T1000 (cell line): Measurements from ENCODE around the gene EHD1.

ENCODE experiments used
- DNase-seq: peaks from one replicate; lab custom pipeline; 2025; ENCODE audit warnings: mixed read lengths; lab: John Stamatoyannopoulos, UW

EHD1 gene

DNA sequence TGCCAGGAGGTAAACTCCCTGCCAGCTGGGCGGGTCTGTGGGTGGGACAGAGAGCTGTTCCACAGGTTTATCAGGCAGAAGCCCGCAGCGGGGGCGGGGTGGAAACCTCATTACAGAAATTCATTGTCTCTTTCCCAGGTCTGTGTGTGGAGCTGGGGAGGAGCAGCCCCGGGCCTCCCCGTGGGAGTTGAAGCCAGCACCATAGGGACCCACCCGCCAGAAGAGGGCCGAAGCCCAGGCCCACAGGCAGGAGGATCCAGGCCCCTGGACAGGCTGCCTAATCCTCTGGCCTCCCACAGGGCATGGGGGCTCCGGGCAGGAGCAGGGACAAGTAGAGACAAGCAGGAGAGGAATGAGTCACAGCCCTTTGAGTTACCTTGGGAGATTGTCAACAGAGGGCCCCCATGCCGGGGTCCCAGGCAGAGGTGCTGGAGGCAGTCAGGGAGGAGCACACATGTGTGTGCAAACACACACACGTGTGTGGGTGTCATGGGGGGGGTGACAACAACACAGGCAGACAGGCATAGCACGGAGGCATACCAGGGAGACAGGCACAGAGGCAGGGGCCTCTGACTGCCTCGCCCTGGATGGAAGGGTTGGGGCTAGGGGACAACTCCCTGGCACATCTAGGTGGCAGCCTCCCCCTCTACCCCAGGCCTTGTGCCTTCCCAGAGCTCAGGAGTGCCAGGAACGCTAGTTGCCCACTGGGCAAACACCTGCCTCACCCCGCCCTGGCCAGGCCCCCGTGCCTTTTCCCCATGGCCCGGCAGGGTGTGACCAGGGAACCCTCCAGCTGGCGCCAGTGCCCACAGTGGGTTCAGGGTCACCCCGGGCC lies 35.4 kb downstream of the EHD1 start:
- DNase-seq: no peak

DNA sequence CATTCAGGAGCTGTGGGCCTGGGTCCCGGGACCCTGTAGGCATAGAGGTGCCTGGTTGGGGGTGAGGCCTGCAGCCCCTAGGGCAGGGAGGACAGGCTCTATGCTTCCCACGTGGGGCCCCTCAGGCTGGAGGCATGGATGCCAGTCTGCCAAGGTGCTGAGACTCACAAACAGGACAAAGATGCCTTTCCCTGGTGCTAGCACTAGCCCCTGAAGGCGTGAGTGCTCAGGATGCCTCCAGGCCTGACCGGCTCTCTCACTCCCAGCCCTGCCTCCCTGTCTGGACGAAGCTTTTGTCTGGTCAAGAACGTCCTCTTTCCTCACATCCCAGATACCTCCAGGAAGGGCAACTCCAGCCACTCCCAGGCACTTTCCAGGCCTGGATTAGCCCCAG lies 36.1 kb downstream of the EHD1 start:
- no peak for DNase-seq

DNA sequence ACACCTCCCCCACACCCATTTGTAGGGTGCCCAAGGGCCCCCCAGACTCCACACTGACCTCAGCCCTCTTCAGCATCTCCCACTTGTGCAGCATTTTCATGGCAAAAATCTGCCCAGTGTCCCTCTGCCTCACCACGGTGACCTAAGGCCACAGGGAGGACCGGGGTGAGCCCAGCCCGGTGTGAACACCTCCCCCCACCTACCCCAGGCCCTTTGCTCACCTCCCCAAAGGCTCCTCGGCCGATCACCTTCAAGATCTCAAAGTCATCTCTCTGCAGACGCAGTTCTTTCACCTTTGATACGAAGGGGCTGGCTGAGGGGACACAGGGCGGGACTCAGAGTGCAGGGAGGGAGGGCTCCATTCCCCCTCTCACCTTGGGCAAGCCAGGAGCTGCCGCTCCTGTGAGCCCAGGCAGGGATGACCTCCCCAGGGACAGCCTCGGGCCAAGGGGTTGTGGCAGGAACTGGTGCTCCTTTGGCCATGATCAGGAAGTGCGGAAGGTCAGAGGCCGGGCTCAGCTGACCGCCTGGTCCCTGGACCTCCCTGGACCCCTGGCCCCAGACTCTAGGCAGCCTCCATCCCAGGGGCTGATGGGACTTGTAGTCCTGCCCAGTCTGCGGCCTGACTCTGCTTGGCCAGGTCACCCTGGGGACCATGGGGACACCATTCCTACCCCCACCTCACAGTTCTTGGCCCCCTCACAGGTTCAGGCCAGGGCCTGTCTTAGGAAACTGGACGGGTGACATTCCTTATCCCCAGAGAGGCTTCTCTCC lies 36.6 kb downstream of the EHD1 start:
- DNase-seq: no peak

GRCh38 chr11:64839887-64840782 lies 38.3 kb downstream of the EHD1 start:
- DNase-seq: no peak

- DNase-seq: no peak
Measured at GRCh38 chr11:64839335-64839734, 39.1 kb downstream of the EHD1 start.

- DNase-seq: no peak
Measured at GRCh38 chr11:64838600-64839334, 39.7 kb downstream of the EHD1 start.

DNA sequence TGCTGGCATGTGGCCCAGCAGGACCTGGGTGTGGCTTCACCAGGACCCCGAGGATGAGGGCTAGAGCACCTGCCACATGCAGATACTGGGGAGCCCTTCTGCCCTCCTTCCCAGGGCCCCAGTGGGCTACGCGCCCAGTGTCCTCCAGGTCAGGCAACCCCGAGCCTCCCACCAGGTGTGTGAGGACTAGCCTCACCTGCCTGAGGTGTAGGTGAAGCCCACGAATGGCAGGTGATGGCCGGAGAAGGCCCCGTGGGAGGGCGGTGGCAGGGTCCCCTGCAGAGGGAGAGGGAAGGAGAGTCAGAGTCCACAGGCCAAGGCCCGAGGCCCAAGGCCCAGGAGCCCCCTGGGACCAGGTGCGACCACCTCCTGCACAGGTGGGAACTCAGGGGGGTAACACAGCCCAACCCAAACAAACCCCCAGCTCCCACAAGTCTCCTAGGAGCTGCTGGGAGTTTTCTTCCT lies 40.5 kb downstream of the EHD1 start:
- no peak for DNase-seq

- no peak for DNase-seq
Measured at GRCh38 chr11:64836448-64837072, 41.9 kb downstream of the EHD1 start.

- DNase-seq: no peak
Measured at GRCh38 chr11:64835616-64836447, 42.6 kb downstream of the EHD1 start.

DNA sequence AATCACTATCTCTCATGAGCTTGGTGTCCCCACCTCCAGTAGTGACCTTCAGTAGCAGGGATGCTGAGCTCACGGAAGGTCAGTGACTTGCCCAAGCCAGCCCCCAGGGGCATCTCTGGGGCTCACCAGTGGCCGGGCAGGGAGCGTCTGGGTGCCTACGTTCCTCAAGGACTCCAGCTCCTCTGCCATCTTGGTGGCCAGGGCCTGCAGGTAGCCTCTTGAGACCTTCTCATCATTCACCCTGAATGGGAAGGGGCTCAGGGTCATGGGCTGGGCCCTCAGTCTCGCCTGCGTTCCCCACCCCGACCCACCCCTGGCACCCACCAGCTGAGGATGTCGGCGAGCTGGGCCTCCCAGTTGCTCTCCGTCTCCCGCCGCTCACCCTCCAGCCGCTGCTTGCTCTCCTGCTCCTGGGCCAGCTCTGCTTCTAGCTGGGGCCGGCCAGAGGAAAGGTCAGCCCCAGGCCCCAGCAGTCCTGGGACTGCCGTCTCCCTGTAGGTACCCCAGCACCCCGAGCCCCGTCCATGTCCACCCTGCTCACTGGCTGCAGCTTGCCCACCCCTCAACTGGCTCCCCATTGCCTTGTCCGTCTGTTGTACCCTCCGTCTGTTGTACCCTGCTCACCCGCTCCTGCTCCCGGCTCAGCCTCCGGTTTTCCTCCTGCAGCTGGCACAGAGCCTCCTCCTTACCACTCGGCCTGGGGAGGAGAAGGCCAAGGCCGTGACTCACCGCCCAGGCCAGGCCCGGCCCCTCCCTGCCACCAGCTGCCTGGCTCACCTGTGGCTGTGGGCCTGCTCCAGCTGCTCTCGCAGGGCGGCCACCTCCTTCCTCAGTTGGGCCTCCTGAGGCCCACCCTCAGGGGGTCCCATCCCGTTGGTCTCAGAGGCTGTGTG lies 43.5 kb downstream of the EHD1 start:
- peak; percentile 39 for DNase-seq

DNA sequence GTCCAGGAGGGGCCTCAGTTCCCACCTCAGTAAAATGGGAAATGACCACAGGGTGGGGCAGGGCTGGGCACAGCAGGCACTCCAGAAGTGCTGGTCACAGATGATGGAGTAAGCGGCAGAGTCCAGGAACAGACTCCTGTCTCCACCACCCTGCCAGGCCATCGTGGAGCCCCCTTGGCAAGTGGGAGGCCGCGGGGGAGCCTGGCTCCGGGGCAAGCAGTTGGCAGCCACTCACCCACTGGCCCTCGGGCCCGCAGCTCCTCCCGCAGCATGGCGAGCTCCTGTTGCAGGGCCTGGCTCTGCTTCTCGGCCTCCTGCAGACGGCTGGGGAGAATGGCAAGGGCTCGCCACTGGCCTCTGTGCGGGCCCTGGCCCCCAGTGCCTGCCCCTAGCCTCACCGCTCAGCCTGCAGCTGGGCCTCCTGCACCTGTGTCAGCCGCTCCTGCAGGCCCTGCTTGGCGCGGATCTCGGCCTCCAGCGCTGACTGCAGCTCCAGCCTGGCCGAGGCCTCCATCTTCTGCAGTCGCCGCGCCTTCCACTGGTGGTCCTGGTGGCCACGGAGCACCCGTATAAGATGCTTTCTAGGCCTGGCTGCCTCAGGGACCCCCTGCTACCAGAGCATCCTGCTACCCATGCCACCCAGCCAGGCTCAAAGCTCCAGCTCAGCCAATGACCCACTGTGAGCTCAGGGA lies 44.2 kb downstream of the EHD1 start:
- DNase-seq: no peak

GRCh38 chr11:64833509-64833908 lies 44.9 kb downstream of the EHD1 start:
- no peak for DNase-seq

- no peak for DNase-seq
Measured at GRCh38 chr11:64833198-64833502, 45.3 kb downstream of the EHD1 start.

- no peak for DNase-seq
Measured at GRCh38 chr11:64832467-64833197, 45.8 kb downstream of the EHD1 start.

DNA sequence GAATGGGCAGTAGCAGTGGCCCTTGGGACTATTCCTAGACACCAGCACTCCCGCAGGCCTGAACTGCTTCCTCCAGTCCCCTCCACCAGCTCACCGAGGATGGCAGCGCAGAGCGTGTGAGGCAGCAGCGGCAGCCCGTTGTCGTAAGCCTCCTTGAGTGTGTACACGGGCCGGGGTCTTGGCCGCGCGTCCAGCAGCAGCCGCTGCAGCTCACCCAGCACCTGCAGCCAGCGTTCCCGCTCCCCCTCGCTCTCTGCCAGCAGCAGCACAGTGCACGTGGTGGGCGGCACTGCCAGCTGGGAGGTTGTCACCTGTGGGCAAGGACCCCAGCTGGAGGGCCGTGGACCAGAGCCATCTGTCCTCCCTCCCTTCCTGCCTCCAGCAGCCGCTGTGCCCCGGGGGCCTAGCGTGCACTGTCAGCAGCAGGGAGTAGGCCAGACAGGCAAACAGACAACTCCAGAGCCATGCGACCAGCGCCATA lies 47.0 kb downstream of the EHD1 start:
- DNase-seq: no peak

GRCh38 chr11:64829536-64830251 lies 48.7 kb downstream of the EHD1 start:
- DNase-seq: no peak

GRCh38 chr11:64827451-64827839 lies 51.0 kb downstream of the EHD1 start:
- DNase-seq: no peak
